Activated naive CD4-positive, alpha-beta T cell treated with anti-CD3 and anti-CD28 coated beads, Interleukin-2, amount 10 ng/mL, durations not matched to agents 7 days and 5 days (primary cell): ENCODE results near the gene PDLIM5.

ENCODE experiments used
- CTCF ChIA-PET: fragments of 350-600 bp; sonication (Branson Sonifier 250); formaldehyde crosslinking; loops from one replicate; lab custom pipeline; 2021; ENCODE audit warnings: antibody characterized with exemption; lab: Charles Lee
- DNase-seq: peaks from one replicate; pipeline ENCODE4 v3.0.0-alpha.2; 2020
- H3K27ac Mint-ChIP-seq: one replicate; pipeline ENCODE4 v1.8.0; 2021; ENCODE audit warnings: mild to moderate bottlenecking, moderate library complexity, mixed read lengths
- H3K27me3 Mint-ChIP-seq: one replicate; pipeline ENCODE4 v1.8.0; 2021; ENCODE audit warnings: mild to moderate bottlenecking, mixed read lengths
- H3K36me3 Mint-ChIP-seq: one replicate; pipeline ENCODE4 v1.8.0; 2021; ENCODE audit warnings: mixed read lengths
- H3K4me1 Mint-ChIP-seq: one replicate; pipeline ENCODE4 v1.8.0; 2021; ENCODE audit warnings: mixed read lengths
- H3K4me3 Mint-ChIP-seq: one replicate; pipeline ENCODE4 v1.8.0; 2021; ENCODE audit warnings: mild to moderate bottlenecking, moderate library complexity, mixed read lengths
- H3K9me3 Mint-ChIP-seq: one replicate; pipeline ENCODE4 v1.8.0; 2021; ENCODE audit warnings: mixed read lengths

The PDLIM5 gene

DNA sequence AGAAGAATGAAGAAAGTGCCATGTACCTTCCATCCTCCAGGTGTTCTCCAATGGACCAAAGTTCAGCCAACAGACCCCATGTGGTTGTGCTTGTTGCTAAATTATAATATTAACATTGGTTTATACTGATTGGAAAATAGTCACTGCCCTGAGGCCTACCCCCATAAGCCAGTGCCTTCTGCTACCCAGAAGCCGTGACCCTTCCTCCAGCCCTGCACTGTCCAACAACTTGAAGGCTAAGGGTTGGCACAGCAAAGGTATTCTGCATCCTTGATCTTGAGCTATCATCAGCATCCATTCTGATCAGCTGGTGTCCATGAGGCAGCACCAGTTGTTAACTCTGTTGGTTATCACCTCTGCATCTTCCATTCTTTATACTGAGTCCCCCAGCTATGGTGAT lies 239.8 kb downstream of the PDLIM5 start:
- Mint-ChIP-seq H3K36me3 (no peaks in the 10 kb centered on the region), H3K4me1 (no peaks in the 10 kb centered on the region), H3K9me3 (no peaks in the 10 kb centered on the region), H3K27ac (no peak overlapping the region), H3K4me3 (no peak overlapping the region), H3K27me3 (no peaks in the 10 kb centered on the region)
- CTCF ChIA-PET: no interaction called here
- DNase-seq: no peak

DNA sequence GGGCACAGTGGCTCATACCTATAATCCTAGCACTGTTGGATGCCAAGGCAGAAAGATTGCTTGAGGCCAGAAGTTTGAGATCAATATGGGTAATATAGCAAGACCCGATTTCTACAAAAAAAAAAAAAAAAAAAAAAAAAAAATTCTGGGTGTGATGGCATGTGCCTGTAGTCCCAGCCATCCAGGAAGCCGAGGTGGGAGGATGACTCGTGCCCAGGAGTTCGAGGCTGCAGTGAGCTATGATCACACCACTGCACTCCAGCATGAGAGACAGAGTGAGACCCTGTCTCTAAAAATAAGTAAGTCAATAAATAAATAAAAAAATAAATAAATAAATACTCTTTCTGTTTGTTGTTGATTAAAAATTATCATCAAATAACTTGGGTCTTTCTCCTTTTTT lies 243.6 kb downstream of the PDLIM5 start:
- Mint-ChIP-seq H3K27me3 (peaks cover 1% of the 10 kb centered on the region), H3K9me3 (no peaks in the 10 kb centered on the region), H3K27ac (no peak overlapping the region), H3K4me3 (no peak overlapping the region), H3K36me3 (no peaks in the 10 kb centered on the region), H3K4me1 (no peaks in the 10 kb centered on the region)
- CTCF ChIA-PET: no interaction called here
- no peak for DNase-seq

DNA sequence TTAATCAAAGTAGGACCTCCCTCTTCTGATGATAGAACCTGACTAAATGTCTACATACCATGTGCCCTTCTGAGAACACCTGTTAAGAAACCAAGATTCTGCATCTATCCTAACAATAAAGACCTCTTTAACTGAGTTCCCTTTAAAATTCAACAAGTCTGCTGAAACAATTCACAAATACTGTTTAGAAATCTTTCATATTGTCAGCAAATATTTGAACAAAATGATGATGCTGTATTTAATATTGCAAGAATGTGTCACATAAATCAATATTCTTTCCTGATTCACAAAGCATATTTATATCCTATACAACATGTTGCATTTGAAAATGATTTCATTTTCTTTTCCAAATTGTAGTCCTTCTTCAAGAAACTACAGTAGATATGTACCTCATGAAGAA lies 246.4 kb downstream of the PDLIM5 start:
- H3K4me3 Mint-ChIP-seq: no peak overlapping the region
- CTCF ChIA-PET: no interaction called here
- H3K36me3 Mint-ChIP-seq: no peaks in the 10 kb centered on the region
- DNase-seq: no peak
- no peaks in the 10 kb centered on the region for H3K9me3 Mint-ChIP-seq
- H3K4me1 Mint-ChIP-seq: no peaks in the 10 kb centered on the region
- H3K27me3 Mint-ChIP-seq: peaks cover 4% of the 10 kb centered on the region
- H3K27ac Mint-ChIP-seq: no peak overlapping the region

DNA sequence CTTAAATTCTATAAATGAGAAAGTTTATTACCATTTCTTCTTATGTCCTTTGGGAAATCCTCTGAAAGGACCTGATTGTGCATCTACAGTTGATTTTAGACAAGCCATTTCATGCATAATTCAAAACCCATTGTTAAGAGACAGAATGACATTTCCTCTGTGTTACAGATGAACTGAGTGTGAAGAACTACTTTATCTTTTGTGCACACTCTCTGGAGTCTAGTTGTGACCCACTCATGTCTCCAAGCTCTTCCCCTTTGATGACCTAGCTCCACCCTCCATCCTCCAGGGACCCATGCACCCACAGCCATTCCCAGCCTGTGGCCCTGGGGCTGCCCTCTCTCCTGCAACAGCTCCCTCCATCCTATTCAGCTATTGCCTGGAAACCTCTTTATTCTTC lies 248.6 kb downstream of the PDLIM5 start:
- Mint-ChIP-seq H3K36me3 (no peaks in the 10 kb centered on the region), H3K27ac (no peak overlapping the region), H3K9me3 (no peaks in the 10 kb centered on the region), H3K4me3 (no peak overlapping the region), H3K4me1 (no peaks in the 10 kb centered on the region), H3K27me3 (peaks cover 4% of the 10 kb centered on the region)
- DNase-seq: no peak
- CTCF ChIA-PET: no interaction called here

DNA sequence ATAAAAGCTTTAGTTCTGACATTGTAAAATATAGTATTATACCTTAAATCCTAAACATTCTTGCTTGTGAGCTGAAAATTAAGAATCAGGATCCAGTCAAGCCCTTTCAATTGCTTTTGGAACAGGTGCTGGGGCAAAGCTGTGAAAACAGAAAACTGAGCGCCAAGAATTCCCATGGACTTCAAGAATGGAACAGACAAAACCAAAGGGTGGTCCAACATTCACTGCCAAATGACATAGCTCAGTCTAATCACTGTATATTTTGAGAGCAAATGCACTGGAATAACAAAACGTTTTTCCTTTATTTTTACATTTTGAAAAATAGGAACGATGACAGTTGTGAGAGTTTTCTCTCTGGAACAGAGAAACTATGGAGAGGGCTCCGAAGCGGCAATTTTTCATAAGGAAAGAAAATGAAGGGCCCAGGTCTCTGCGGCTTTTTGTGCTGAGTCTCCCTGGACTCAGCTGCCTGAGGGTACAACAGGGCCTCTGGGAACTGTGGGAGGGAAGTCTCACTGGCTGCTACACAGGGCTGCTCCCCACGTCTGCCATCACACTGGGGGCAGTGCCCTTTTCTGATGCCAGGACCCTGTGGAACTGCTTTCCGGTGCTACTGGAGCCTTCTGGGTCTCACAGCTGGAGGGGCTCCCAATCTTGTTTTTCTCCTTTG lies 250.0 kb downstream of the PDLIM5 start:
- H3K27ac Mint-ChIP-seq: no peak overlapping the region
- H3K4me3 Mint-ChIP-seq: no peak overlapping the region
- no peak for DNase-seq
- no peaks in the 10 kb centered on the region for H3K36me3 Mint-ChIP-seq
- H3K27me3 Mint-ChIP-seq: peaks cover 4% of the 10 kb centered on the region
- H3K4me1 Mint-ChIP-seq: no peaks in the 10 kb centered on the region
- CTCF ChIA-PET: interaction anchor here (0.6 kb wide), 1 partner anchor 14 kb away, joined by 3 read pairs; no protein-coding TSS in a partner anchor
- H3K9me3 Mint-ChIP-seq: no peaks in the 10 kb centered on the region

DNA sequence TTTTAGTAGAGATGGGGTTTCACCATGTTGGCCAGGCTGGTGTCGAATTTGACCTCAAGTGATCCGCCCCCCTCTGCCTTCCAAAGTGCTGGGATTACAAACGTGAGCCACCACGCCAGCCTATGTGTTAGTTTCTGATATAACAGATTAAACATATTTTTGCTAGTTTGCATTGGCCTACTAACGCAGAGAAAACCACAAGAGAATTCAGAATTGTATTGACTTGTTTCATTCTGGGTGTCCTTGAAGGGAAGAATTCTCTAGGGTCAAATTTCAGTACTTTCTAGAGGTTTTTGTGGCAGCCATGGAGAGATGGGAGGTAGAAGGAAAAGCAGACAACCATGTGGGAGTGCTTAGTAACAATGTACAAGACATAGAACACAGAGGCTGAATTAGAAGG lies 259.9 kb downstream of the PDLIM5 start:
- CTCF ChIA-PET: no interaction called here
- no peak overlapping the region for H3K27ac Mint-ChIP-seq
- no peaks in the 10 kb centered on the region for H3K27me3 Mint-ChIP-seq
- no peaks in the 10 kb centered on the region for H3K9me3 Mint-ChIP-seq
- H3K4me1 Mint-ChIP-seq: no peaks in the 10 kb centered on the region
- no peaks in the 10 kb centered on the region for H3K36me3 Mint-ChIP-seq
- H3K4me3 Mint-ChIP-seq: no peak overlapping the region
- no peak for DNase-seq

DNA sequence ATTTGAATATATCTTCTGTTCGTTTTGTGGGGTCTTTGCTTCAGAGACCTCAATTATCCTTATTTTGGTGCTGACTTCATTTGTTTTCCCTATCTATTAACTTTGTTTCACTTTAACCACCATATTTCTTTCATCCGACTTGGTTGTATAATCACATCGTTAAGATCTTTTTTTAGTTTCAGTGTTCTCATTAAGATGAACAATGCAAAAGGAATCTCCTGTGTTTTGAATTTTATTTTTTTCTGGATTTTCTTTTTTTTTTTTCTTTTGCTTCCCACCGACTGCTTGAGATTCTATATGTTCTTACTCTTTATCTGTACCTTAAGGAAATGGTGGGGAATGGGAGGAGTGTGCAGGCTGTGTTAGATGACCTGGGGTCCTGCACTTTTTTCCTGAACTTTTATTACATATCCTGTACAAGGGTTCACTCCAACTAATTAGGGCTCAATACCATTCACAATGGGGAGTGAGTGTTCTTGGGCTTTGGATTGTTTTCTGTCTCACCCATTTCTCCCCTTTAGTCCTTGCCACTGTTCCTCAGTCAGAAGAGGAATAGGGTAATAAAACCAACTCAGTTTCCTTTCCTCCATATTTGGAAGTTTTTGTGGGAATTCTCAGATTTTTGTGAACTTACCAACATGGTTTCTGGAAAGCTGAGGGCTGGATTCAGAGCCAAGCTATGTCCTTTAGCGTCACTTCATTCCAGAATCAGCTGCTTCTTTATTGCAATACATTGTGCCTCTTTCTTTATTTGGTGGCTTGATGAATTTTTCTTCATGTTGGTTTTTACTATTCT lies 262.8 kb downstream of the PDLIM5 start:
- Mint-ChIP-seq H3K4me1 (no peaks in the 10 kb centered on the region), H3K9me3 (no peaks in the 10 kb centered on the region), H3K27ac (no peak overlapping the region), H3K36me3 (no peaks in the 10 kb centered on the region), H3K27me3 (no peaks in the 10 kb centered on the region), H3K4me3 (no peak overlapping the region)
- CTCF ChIA-PET: interaction anchor here (0.6 kb wide), 1 partner anchor 20 kb away, joined by 3 read pairs; no protein-coding TSS in a partner anchor
- DNase-seq: no peak

DNA sequence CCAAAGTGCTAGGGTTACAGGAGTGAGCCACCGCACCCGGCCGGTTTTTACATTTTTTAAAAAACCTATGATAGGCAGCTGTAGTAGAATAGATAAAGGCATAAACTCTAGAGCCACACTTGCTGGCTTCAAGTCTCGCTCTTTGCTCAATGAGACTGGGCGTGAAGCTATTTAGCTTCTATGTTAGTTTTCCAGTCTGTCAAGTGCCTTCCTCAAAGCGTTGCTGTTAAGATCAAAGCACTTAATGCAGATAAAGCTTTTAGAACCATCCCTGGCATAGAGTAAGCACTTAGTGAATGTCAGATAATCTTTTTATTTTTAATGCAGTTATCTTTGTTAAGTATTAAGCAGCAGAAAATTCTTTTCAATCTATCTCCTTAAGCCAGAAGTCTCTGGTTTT lies 264.0 kb downstream of the PDLIM5 start:
- Mint-ChIP-seq H3K27me3 (no peaks in the 10 kb centered on the region), H3K36me3 (no peaks in the 10 kb centered on the region), H3K27ac (no peak overlapping the region), H3K4me3 (no peak overlapping the region), H3K4me1 (no peaks in the 10 kb centered on the region), H3K9me3 (no peaks in the 10 kb centered on the region)
- DNase-seq: no peak
- CTCF ChIA-PET: interaction anchor here (1.1 kb wide), 1 partner anchor 13 kb away, joined by 3 read pairs; no protein-coding TSS in a partner anchor
